Measurements from ENCODE around the gene SSH2.

Gene SSH2

GRCh38 chr17:29669266-29669665 lies 260.8 kb downstream of the SSH2 start:
- Histone ChIP-seq H4K20me1 (ENCODE audit: low read depth, low read length) (no peaks in the 10 kb centered on the region), H3K4me3 (ENCODE audit: insufficient read depth, low read length, poor library complexity, severe bottlenecking) (no peak overlapping the region), H3K9ac (ENCODE audit: low read length) (no peak overlapping the region), H3F3A (ENCODE audit: insufficient read depth) (no peaks in the 10 kb centered on the region), H3K36me3 (ENCODE audit: low read length) (peaks cover 24% of the 10 kb centered on the region; the same call in 1 of the 2 replicates), H3K27ac (ENCODE audit: low read depth, low read length) (no peak overlapping the region), H3K9me3 (ENCODE audit: insufficient read depth, low read length) (no peaks in the 10 kb centered on the region), H3K79me2 (ENCODE audit: insufficient read depth, low read length) (no peaks in the 10 kb centered on the region), H3K9me2 (replicated peaks; ENCODE audit: insufficient read depth, low read length) (no peaks in the 10 kb centered on the region), H3K27me3 (ENCODE audit: low read length) (no peaks in the 10 kb centered on the region), H3K4me2 (ENCODE audit: low read depth, low read length, poor library complexity, severe bottlenecking) (no peak overlapping the region), H2AFZ (ENCODE audit: low read depth, low read length, severe bottlenecking) (no peak overlapping the region)
- TF ChIP-seq EZH2phosphoT487 (conservative IDR thresholded peaks at IDR 0.05; ENCODE audit: low read length) (no peak), CTCF (IDR thresholded peaks at IDR 0.05; ENCODE audit: insufficient read depth, low read length, poor library complexity, severe bottlenecking) (no peak)

- no peak for TF ChIP-seq EZH2phosphoT487 (conservative IDR thresholded peaks at IDR 0.05; ENCODE audit: low read length)
- TF ChIP-seq CTCF (IDR thresholded peaks at IDR 0.05; ENCODE audit: insufficient read depth, low read length, poor library complexity, severe bottlenecking): no peak
- H3K36me3 ChIP-seq (ENCODE audit: low read length): peaks cover 27% of the 10 kb centered on the region; the same call in 1 of the 2 replicates
- H3K27ac ChIP-seq (ENCODE audit: low read depth, low read length): no peak overlapping the region
Measured at GRCh38 chr17:29667969-29668368, 262.1 kb downstream of the SSH2 start.

GRCh38 chr17:29665481-29665810 lies 264.6 kb downstream of the SSH2 start:
- Histone ChIP-seq H3K36me3 (ENCODE audit: low read length) (peaks cover 20% of the 10 kb centered on the region; the same call in 1 of the 2 replicates), H3K79me2 (ENCODE audit: insufficient read depth, low read length) (no peaks in the 10 kb centered on the region), H3K4me2 (ENCODE audit: low read depth, low read length, poor library complexity, severe bottlenecking) (no peak overlapping the region), H3K27me3 (ENCODE audit: low read length) (no peaks in the 10 kb centered on the region), H2AFZ (ENCODE audit: low read depth, low read length, severe bottlenecking) (no peak overlapping the region), H3K9me2 (replicated peaks; ENCODE audit: insufficient read depth, low read length) (no peaks in the 10 kb centered on the region), H3K9ac (ENCODE audit: low read length) (no peak overlapping the region), H3F3A (ENCODE audit: insufficient read depth) (no peaks in the 10 kb centered on the region), H3K9me3 (ENCODE audit: insufficient read depth, low read length) (no peaks in the 10 kb centered on the region), H3K27ac (ENCODE audit: low read depth, low read length) (no peak overlapping the region), H3K4me3 (ENCODE audit: insufficient read depth, low read length, poor library complexity, severe bottlenecking) (no peak overlapping the region), H4K20me1 (ENCODE audit: low read depth, low read length) (no peaks in the 10 kb centered on the region)
- TF ChIP-seq CTCF (IDR thresholded peaks at IDR 0.05; ENCODE audit: insufficient read depth, low read length, poor library complexity, severe bottlenecking) (no peak), EZH2phosphoT487 (conservative IDR thresholded peaks at IDR 0.05; ENCODE audit: low read length) (no peak)

More at GRCh38 chr17:29667969-29668368, 262.1 kb downstream of the SSH2 start:
- no peaks in the 10 kb centered on the region for H3K9me2 ChIP-seq (replicated peaks; ENCODE audit: insufficient read depth, low read length)
- no peak overlapping the region for H3K9ac ChIP-seq (ENCODE audit: low read length)
- H3K4me2 ChIP-seq (ENCODE audit: low read depth, low read length, poor library complexity, severe bottlenecking): no peak overlapping the region
- H2AFZ ChIP-seq (ENCODE audit: low read depth, low read length, severe bottlenecking): no peak overlapping the region
- H4K20me1 ChIP-seq (ENCODE audit: low read depth, low read length): no peaks in the 10 kb centered on the region
- H3K4me3 ChIP-seq (ENCODE audit: insufficient read depth, low read length, poor library complexity, severe bottlenecking): no peak overlapping the region
- no peaks in the 10 kb centered on the region for H3K27me3 ChIP-seq (ENCODE audit: low read length)
- no peaks in the 10 kb centered on the region for H3K79me2 ChIP-seq (ENCODE audit: insufficient read depth, low read length)
- no peaks in the 10 kb centered on the region for H3F3A ChIP-seq (ENCODE audit: insufficient read depth)
- no peaks in the 10 kb centered on the region for H3K9me3 ChIP-seq (ENCODE audit: insufficient read depth, low read length)

Data from SU-DHL-6 (cell line).